GM18517 (cell line): ENCODE measurements around the gene ADORA2B.
"Not testable (repeated sequence)": the region's sequence is repeated elsewhere in the genome, so short reads cannot be mapped to it uniquely, and the experiment has no call there.

Source experiments
- ATAC-seq: cut with Tn5 transposase; IDR thresholded peaks from one replicate; pipeline ENCODE4 v1.9.1; 2021; ENCODE audit warnings: mild to moderate bottlenecking, moderate library complexity; ENCODE audit not compliant: unreplicated experiment

Gene ADORA2B

GRCh38 chr17:15979013-15979412 lies 34.1 kb downstream of the ADORA2B start:
- ATAC-seq: not testable (repeated sequence)

- peak; percentile 61 for ATAC-seq
Measured at GRCh38 chr17:15981208-15981607, 36.3 kb downstream of the ADORA2B start.

DNA sequence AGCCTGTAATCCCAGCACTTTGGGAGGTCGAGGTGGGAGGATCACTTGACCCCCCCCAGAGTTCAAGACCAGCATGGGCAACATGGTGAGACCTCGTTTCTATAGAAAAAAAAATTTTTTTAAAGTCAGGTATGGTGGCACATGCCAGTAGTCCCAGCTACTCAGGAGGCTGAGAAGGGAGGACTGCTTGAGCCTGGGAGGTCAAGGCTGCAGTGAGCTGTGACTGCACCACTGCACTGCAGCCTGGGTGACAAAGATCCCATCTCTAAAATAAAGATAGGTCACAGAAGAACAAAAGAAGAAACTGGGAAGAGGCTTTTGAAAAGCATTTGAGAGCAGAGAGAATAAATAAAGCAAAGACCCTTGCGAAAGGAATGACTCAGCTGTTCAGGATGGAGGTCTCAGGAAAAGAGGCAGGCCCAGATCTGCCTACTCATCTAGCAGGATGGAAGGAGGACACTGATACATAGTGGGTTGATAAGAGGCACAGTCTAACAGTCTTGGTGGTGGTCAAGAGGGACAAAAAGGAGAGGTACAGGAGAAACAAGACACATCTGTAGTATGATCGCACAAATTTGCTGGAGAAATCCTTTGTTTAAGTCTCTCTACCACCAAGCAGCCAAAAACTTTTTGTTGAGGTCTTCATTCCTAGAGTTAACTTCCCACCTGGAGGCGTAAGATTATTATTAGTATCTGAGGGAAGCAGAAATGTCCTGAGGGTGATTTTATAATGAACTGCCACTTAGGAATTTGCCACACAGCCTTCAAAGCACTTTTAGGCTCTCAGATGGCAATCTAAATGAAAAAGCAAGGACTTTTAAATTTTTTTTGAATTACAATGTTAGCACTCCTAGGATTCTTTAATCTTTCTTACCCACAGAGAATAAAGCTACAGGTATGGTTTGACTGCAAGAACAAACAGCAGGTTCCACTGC lies 37.0 kb downstream of the ADORA2B start:
- ATAC-seq: no peak

- no peak for ATAC-seq
Measured at GRCh38 chr17:15996322-15996721, 51.4 kb downstream of the ADORA2B start.

- ATAC-seq: no peak
Measured at GRCh38 chr17:15998031-15998562, 53.2 kb downstream of the ADORA2B start.

DNA sequence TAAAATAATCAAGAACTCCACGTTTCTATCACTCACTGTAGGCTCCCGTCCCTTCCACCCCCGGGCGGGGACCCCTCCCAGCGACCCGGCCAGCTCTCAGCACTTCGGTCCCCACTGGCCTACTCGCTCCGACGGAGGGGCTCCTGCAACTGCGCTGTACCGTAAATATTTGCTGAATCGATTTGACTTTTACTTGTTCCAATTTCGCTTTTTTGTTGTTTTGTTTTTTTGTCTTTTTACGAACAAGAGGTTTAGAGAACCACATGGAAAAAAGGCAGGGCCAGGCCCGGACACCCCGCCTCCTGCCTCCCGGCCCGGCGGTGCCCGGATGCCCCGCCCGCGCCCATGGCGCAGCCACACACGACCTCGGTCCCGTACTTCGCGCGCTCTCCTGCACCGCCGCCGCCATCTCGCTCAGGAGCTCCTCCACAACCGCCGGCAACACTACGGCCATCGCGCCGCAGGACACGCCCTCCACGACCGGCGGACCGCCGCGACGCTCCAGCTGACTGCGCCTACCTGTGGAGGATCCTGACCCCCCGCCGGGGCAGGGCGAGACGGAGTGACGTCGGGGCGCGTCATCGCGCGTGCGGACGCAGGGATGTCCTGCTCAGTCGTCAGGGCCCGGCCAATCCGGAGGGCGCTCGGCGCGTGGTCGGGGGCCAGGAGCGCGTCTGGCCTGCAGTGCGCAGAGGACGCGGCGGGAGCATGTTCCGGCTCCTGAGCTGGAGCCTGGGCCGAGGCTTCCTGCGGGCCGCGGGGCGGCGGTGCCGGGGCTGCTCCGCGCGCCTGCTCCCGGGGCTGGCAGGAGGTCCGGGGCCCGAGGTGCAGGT lies 54.4 kb downstream of the ADORA2B start, which contains the start of the genes TTC19 and ZSWIM7:
Gene TTC19 (plus strand): TSS at position 684 of the 833 bp plus-strand sequence. CDS start 25 bp downstream, at position 709.
Gene ZSWIM7 (minus strand): TSS at position 564 of the 833 bp plus-strand sequence. CDS start 110 bp downstream, at position 454.
- ATAC-seq: peak; percentile 91

DNA sequence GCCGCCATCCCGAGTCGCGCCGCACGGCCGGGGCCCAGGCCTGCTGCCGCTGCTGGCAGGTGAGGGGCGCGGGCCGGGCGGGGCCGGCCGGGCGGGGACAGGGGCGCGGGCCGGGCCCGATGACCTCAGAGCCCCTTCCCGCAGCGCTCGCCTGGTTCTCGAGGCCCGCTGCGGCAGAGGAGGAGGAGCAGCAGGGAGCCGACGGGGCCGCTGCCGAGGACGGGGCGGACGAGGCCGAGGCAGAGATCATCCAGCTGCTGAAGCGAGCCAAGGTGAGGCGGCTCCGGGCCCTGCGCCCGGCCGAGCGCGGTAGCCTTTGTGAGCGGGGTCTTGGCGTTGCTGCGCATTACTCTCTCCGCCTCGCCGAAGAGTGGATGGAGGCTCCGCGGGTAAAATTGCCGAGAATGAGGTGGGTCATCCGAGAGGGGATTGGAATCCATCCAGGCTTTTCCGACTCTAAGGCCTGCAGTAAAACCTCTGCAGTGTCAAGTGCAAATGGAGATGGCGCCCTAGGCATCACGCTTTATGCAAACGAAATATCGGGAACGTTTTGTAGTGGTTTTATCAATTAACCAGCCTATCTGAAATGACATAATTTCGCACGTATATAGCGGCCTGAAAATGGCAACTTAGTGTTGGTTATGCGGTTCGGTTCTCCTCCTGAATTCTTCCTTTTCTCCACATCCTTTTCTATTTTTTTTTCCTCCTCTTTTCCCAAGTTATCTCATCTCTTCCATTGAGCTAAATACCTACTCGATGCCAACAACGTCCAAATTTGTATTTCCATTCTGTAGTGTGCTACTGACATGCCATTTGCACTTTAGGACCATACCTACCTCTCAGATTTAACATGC lies 55.3 kb downstream of the ADORA2B start:
- peak; percentile 33 for ATAC-seq

DNA sequence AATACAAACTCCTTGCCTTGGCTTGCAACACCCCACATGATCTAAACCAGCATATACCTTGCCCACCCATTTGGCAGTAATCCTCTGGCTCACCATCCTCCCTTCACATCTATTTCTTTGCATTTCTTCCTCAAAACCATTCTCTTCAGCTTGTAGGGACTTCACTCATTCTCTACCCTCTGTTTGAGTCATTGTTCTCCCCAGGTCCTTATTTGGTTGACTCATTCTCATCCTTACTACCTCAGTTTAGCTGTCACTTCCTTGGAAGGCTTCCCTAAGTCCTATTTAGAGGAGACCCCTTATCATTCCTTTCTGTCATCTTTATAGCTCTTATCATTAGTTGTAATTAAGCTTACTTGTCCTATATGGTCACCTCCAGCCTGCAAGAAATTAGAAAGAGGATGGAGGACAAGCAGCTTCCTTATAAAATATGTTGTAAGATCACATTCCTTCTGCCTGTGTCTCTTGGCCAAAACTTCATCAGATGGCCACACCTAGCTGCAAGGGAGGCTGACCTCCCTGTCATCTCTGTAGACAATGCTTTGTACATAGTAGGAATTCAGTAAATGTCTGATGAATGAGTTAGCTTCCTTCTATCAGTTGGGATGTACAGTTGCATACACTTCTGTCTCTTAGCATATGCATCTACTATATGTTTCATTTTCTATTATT lies 56.4 kb downstream of the ADORA2B start:
- no peak for ATAC-seq

DNA sequence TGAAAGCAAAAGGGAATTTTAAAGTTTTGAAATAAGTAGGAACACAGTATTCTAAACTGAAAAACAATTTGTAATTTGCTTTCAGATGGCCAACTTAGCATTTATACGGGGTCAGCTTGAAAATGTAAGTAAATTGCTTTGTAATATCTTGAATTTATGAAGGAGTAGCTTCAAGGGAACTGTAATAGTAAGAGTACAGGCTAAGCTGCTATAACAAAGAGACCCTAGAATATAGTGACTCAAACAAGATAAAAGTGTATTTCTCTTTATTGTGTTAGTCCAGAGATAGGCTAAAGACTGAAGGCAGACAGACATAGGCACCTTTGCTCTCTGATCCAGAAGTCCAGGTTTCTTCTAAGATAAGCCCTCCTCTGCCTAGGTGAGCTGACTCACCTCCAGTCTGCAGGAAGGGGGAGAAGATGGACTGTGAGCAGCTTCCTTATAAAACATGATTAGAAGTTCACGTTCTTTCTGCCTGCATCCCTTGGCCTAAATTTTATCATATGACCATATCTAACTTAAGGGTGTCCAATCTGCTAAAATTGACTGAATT lies 57.9 kb downstream of the ADORA2B start:
- ATAC-seq: no peak

DNA sequence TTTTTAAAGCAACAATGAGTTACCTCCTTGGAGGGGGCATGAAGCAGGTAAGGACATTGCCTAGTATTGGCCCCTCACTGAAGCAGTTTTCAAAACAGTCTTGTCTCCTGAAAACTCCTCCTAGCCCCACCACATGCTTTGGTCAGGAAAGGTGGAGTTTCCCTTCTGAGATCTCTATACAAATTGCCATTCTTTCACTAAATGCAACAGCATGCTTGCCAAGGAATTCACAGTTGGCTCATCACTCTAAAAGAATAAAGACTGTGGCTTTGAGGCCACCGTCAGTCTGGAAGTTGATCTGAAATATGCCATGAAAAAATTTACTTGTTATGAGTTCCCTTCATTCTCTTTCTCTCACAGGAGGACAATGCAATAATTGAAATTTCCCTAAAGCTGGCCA lies 58.9 kb downstream of the ADORA2B start:
- no peak for ATAC-seq

DNA sequence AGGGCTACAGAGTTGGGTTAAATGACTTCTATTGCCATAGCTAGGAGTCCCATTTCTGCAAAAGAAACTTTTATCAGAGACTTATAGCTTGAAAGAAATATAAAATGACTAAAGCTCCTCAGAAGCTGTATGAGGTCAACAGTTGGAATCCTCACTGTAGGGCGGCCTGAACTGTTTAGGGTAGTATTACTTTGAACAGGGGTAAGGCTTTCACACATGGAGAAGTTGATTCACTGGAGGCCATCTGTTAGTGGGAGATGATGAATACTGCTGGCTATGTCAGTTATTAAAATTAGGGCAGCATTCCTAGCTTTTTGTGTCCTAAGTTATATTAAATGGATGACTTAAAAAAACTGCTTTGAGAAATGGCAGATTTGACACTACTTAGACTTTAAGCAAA lies 60.7 kb downstream of the ADORA2B start:
- no peak for ATAC-seq

DNA sequence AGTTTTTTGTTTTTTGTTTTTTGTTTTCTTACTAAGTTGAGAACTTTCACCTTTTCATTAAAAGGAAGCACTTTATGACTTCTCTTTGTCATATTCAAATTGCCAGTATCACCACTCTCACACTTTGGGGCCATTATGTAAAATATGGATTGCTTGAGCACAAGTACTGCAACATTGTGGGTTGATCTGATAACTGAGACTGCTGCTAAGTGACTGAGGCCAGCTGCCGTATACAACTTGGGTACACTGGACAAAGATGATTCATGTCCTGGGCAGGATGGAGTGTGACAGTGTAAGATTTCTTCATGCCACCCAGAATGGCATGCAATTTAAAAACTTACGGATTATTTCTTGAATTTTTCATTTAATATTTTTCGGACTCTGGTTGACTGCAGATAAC lies 62.5 kb downstream of the ADORA2B start:
- ATAC-seq: no peak

DNA sequence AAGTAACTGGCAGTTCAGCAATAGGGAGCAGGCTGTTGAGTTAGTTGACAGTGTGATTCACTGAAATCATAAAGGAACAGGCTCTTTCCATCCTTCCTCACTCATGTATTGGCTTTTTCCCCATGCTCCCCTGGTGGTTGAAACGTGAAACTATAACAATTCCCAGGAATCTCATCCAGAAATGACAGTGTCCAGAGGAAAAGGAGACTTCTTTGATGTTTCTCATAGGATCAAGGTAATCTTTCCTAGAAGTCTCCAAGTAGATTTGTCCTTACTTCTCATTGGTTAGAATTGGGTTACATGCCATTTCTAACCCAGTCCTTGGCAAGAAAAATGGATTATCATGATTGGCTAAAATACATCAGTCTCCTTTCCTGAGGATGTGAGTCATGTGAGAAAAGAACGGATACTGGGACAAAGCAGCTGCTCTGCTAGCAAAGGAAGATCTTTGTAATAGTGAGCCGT lies 69.0 kb downstream of the ADORA2B start:
- ATAC-seq: no peak

- no peak for ATAC-seq
Measured at GRCh38 chr17:16019347-16019746, 74.4 kb downstream of the ADORA2B start.

- no peak for ATAC-seq
Measured at GRCh38 chr17:16023881-16024280, 79.0 kb downstream of the ADORA2B start.

GRCh38 chr17:16025202-16025601 lies 80.3 kb downstream of the ADORA2B start:
- no peak for ATAC-seq
